ENCODE measurements around the gene PSENEN. TPM values are rescaled to one million over a fixed set of nuclear protein-coding genes. Genes with fewer than 3 reads are reported as not detected.

PSENEN gene
- total RNA-seq, 2 donors from 2014 or later, result 21.2 to 24.9 TPM

GRCh38 chr19:35732540-35733179 lies 12.8 kb upstream of the PSENEN start:
- ATAC-seq (no peak), DNase-seq (no peak)
- no peaks in the 10 kb centered on the region for H3K9me3 ChIP-seq (ENCODE audit: control insufficient read depth, low read length, poor library complexity, severe bottlenecking)
- Mint-ChIP-seq H3K27ac (no peak overlapping the region), H3K36me3 (ENCODE audit: low read depth) (peaks cover 11% of the 10 kb centered on the region), H3K4me3 (no peak overlapping the region), H3K4me1 (peaks cover 39% of the 10 kb centered on the region), H3K27me3 (no peaks in the 10 kb centered on the region)

GRCh38 chr19:35733180-35734125 lies 12.0 kb upstream of the PSENEN start:
- Mint-ChIP-seq H3K4me3 (no peak overlapping the region), H3K27me3 (no peaks in the 10 kb centered on the region), H3K4me1 (peaks cover 33% of the 10 kb centered on the region), H3K27ac (peak overlapping the region; percentile 86), H3K36me3 (ENCODE audit: low read depth) (peaks cover 11% of the 10 kb centered on the region)
- DNase-seq (no peak), ATAC-seq (no peak)
- no peaks in the 10 kb centered on the region for H3K9me3 ChIP-seq (ENCODE audit: control insufficient read depth, low read length, poor library complexity, severe bottlenecking)

- H3K4me1 Mint-ChIP-seq, result peaks cover 32% of the 10 kb centered on the region
- no peaks in the 10 kb centered on the region for H3K27me3 Mint-ChIP-seq
- ATAC-seq (no peak), DNase-seq (no peak)
- H3K27ac Mint-ChIP-seq, result peak overlapping the region; percentile 86
- no peaks in the 10 kb centered on the region for H3K9me3 ChIP-seq (ENCODE audit: control insufficient read depth, low read length, poor library complexity, severe bottlenecking)
- H3K36me3 Mint-ChIP-seq (ENCODE audit: low read depth), result peaks cover 11% of the 10 kb centered on the region
- no peak overlapping the region for H3K4me3 Mint-ChIP-seq
These were observed 11.2 kb upstream of the PSENEN start for GRCh38 chr19:35734273-35734672.

- Mint-ChIP-seq H3K4me1 (peaks cover 32% of the 10 kb centered on the region), H3K27ac (peak overlapping the region; percentile 86), H3K36me3 (ENCODE audit: low read depth) (peaks cover 10% of the 10 kb centered on the region), H3K27me3 (no peaks in the 10 kb centered on the region), H3K4me3 (no peak overlapping the region)
- ATAC-seq, result no peak
- H3K9me3 ChIP-seq (ENCODE audit: control insufficient read depth, low read length, poor library complexity, severe bottlenecking), result no peaks in the 10 kb centered on the region
- DNase-seq, result no peak
These were observed 10.6 kb upstream of the PSENEN start for GRCh38 chr19:35734889-35735288.

- Mint-ChIP-seq H3K4me1 (peaks cover 34% of the 10 kb centered on the region), H3K27me3 (no peaks in the 10 kb centered on the region), H3K4me3 (peak overlapping the region; percentile 50), H3K36me3 (ENCODE audit: low read depth) (no peaks in the 10 kb centered on the region), H3K27ac (peak overlapping the region; percentile 47)
- ATAC-seq (no peak), DNase-seq (no peak)
- no peaks in the 10 kb centered on the region for H3K9me3 ChIP-seq (ENCODE audit: control insufficient read depth, low read length, poor library complexity, severe bottlenecking)
These were observed 8.3 kb upstream of the PSENEN start for GRCh38 chr19:35736913-35737886.

- H3K4me1 Mint-ChIP-seq, result peaks cover 43% of the 10 kb centered on the region
- H3K9me3 ChIP-seq (ENCODE audit: control insufficient read depth, low read length, poor library complexity, severe bottlenecking), result no peaks in the 10 kb centered on the region
- H3K4me3 Mint-ChIP-seq, result no peak overlapping the region
- DNase-seq, result no peak
- H3K27ac Mint-ChIP-seq, result peak overlapping the region; percentile 66
- ATAC-seq, result no peak
- H3K27me3 Mint-ChIP-seq, result no peaks in the 10 kb centered on the region
- H3K36me3 Mint-ChIP-seq (ENCODE audit: low read depth), result peaks cover 2% of the 10 kb centered on the region
These were observed 7.2 kb upstream of the PSENEN start for GRCh38 chr19:35738021-35738886.

GRCh38 chr19:35738887-35739229 lies 6.6 kb upstream of the PSENEN start:
- peak overlapping the region; percentile 94 for H3K4me3 Mint-ChIP-seq
- DNase-seq, result no peak
- no peaks in the 10 kb centered on the region for H3K9me3 ChIP-seq (ENCODE audit: control insufficient read depth, low read length, poor library complexity, severe bottlenecking)
- no peaks in the 10 kb centered on the region for H3K27me3 Mint-ChIP-seq
- peaks cover 2% of the 10 kb centered on the region for H3K36me3 Mint-ChIP-seq (ENCODE audit: low read depth)
- H3K4me1 Mint-ChIP-seq, result peaks cover 44% of the 10 kb centered on the region
- ATAC-seq, result no peak
- peak overlapping the region; percentile 66 for H3K27ac Mint-ChIP-seq

- H3K9me3 ChIP-seq (ENCODE audit: control insufficient read depth, low read length, poor library complexity, severe bottlenecking), result no peaks in the 10 kb centered on the region
- peak overlapping the region; percentile 94 for H3K4me3 Mint-ChIP-seq
- ATAC-seq (no peak), DNase-seq (no peak)
- peak overlapping the region; percentile 66 for H3K27ac Mint-ChIP-seq
- H3K4me1 Mint-ChIP-seq, result peaks cover 44% of the 10 kb centered on the region
- H3K27me3 Mint-ChIP-seq, result no peaks in the 10 kb centered on the region
- H3K36me3 Mint-ChIP-seq (ENCODE audit: low read depth), result peaks cover 2% of the 10 kb centered on the region
These were observed 6.0 kb upstream of the PSENEN start for GRCh38 chr19:35739275-35740107.

- Mint-ChIP-seq H3K4me1 (peaks cover 47% of the 10 kb centered on the region), H3K27me3 (no peaks in the 10 kb centered on the region), H3K27ac (peak overlapping the region; percentile 100), H3K36me3 (ENCODE audit: low read depth) (peaks cover 2% of the 10 kb centered on the region), H3K4me3 (peak overlapping the region; percentile 94)
- no peaks in the 10 kb centered on the region for H3K9me3 ChIP-seq (ENCODE audit: control insufficient read depth, low read length, poor library complexity, severe bottlenecking)
- ATAC-seq, result peak; percentile 4
- DNase-seq, result no peak
These were observed 5.4 kb upstream of the PSENEN start for GRCh38 chr19:35740108-35740422.

GRCh38 chr19:35740423-35741202 lies 4.8 kb upstream of the PSENEN start:
- H3K9me3 ChIP-seq (ENCODE audit: control insufficient read depth, low read length, poor library complexity, severe bottlenecking), result no peaks in the 10 kb centered on the region
- Mint-ChIP-seq H3K4me3 (peak overlapping the region; percentile 94), H3K27me3 (no peaks in the 10 kb centered on the region), H3K27ac (peak overlapping the region; percentile 100), H3K4me1 (peaks cover 50% of the 10 kb centered on the region), H3K36me3 (ENCODE audit: low read depth) (peaks cover 4% of the 10 kb centered on the region)
- DNase-seq (peak; percentile 89 to 93 (median 92)), ATAC-seq (peak; percentile 67)

GRCh38 chr19:35741203-35741515 lies 4.3 kb upstream of the PSENEN start:
- no peak for ATAC-seq
- H3K4me1 Mint-ChIP-seq, result peaks cover 52% of the 10 kb centered on the region
- no peaks in the 10 kb centered on the region for H3K27me3 Mint-ChIP-seq
- no peaks in the 10 kb centered on the region for H3K9me3 ChIP-seq (ENCODE audit: control insufficient read depth, low read length, poor library complexity, severe bottlenecking)
- peaks cover 4% of the 10 kb centered on the region for H3K36me3 Mint-ChIP-seq (ENCODE audit: low read depth)
- H3K4me3 Mint-ChIP-seq, result peak overlapping the region; percentile 96
- H3K27ac Mint-ChIP-seq, result peak overlapping the region; percentile 100
- no peak for DNase-seq
